ENCODE data around the gene MTUS2. TPM values are rescaled to one million over a fixed set of nuclear protein-coding genes. Genes with fewer than 3 reads are reported as not detected.

Gene MTUS2
- total and polyA plus RNA-seq, 2 of the 8 experiments (the other 6 are each of a cell fraction or from before 2014, with no cell fraction given), result 0.18 to 0.80 TPM

GRCh38 chr13:29101409-29101808 is 281.3 kb downstream of the MTUS2 start (continued):
- TF ChIP-seq EGR1 (IDR thresholded peaks at IDR 0.05; ENCODE audit: borderline replicate concordance, low read depth, low read length) (no peak), TBP (IDR thresholded peaks at IDR 0.05; ENCODE audit: low read depth, low read length) (no peak), NANOG (IDR thresholded peaks at IDR 0.05; ENCODE audit: insufficient read depth, low read depth, low read length, poor library complexity, severe bottlenecking) (no peak), MAFK (IDR thresholded peaks at IDR 0.05; ENCODE audit: low read depth, low read length) (no peak)
